Stimulated activated CD8-positive, alpha-beta memory T cell treated with anti-CD3 and anti-CD28 coated beads, Interleukin-7, amount 100 ng/mL, for 48 hours (primary cell): Measurements from ENCODE around the gene BRME1.

Experiments
- DNase-seq, 2 donors: peaks; one replicate each; pipeline ENCODE4 v3.0.0-alpha.2; 2020; ENCODE audit warnings: low read depth in 1 of 2; ENCODE audit errors: extremely low read depth in 1 of 2

Gene BRME1

GRCh38 chr19:13888281-13888680, 17.6 kb downstream of the BRME1 start:
- no peak for DNase-seq

GRCh38 chr19:13887517-13887916, 18.4 kb downstream of the BRME1 start:
- DNase-seq = no peak

GRCh38 chr19:13887018-13887436, 18.9 kb downstream of the BRME1 start:
- no peak for DNase-seq

- no peak for DNase-seq
Measured at GRCh38 chr19:13885826-13886365, 20.0 kb downstream of the BRME1 start.

GRCh38 chr19:13884726-13885591, 21.0 kb downstream of the BRME1 start:
- DNase-seq = no peak

GRCh38 chr19:13883516-13884064, 22.3 kb downstream of the BRME1 start:
- DNase-seq = no peak

GRCh38 chr19:13882836-13883235, 23.1 kb downstream of the BRME1 start:
- DNase-seq = no peak

- no peak for DNase-seq
Measured at GRCh38 chr19:13882419-13882795, 23.5 kb downstream of the BRME1 start.

- DNase-seq = no peak
Measured at GRCh38 chr19:13881692-13882418, 24.1 kb downstream of the BRME1 start.

- DNase-seq = no peak
Measured at GRCh38 chr19:13881251-13881691, 24.6 kb downstream of the BRME1 start.

- peak; percentile 96 to 99 for DNase-seq
Measured at GRCh38 chr19:13880059-13881043, 25.6 kb downstream of the BRME1 start.

GRCh38 chr19:13877303-13877702, 28.6 kb downstream of the BRME1 start:
- DNase-seq = no peak

GRCh38 chr19:13876834-13877233, 29.1 kb downstream of the BRME1 start, which contains the start of gene NANOS3:
TSS of gene NANOS3 (plus strand) at chr19:13877134. CDS start at chr19:13877249, 115 bp downstream.
- DNase-seq = no peak

- DNase-seq = no peak
Measured at GRCh38 chr19:13875824-13876223, 30.1 kb downstream of the BRME1 start.

GRCh38 chr19:13873834-13874515, 31.9 kb downstream of the BRME1 start:
- no peak for DNase-seq

- no peak for DNase-seq
Measured at GRCh38 chr19:13872695-13873389, 33.1 kb downstream of the BRME1 start.

GRCh38 chr19:13872339-13872694, 33.6 kb downstream of the BRME1 start:
- DNase-seq = no peak

- no peak for DNase-seq
Measured at GRCh38 chr19:13870873-13871272, 35.0 kb downstream of the BRME1 start.

GRCh38 chr19:13869281-13869680, 36.6 kb downstream of the BRME1 start:
- no peak for DNase-seq
